ENCODE measurements around the gene KAZN.

GRCh38 chr1:14716474-14716873, 118.0 kb downstream of the KAZN start:
- TF ChIP-seq POLR2A (IDR thresholded peaks at IDR 0.05) (no peak), CTCF (IDR thresholded peaks at IDR 0.05) (no peak)
